Activated CD8-positive, alpha-beta memory T cell treated with anti-CD3 and anti-CD28 coated beads for 1 hour (primary cell): Measurements from ENCODE around the gene C16orf96.
A peak's percentile ranks its signal among the peaks of the same experiment; 100 is the strongest.

Experiments
- DNase-seq, 2 donors: peaks; one replicate each; pipeline ENCODE4 v3.0.0-alpha.2; 2020; ENCODE audit warnings: low read depth in 1 of 2; ENCODE audit errors: extremely low read depth in 1 of 2

The C16orf96 gene

GRCh38 chr16:4615384-4616046, 59.4 kb downstream of the C16orf96 start:
- DNase-seq: no peak

GRCh38 chr16:4616047-4616811, 60.1 kb downstream of the C16orf96 start:
- DNase-seq: peak; percentile 97 to 98

GRCh38 chr16:4617880-4618279, 61.7 kb downstream of the C16orf96 start:
- DNase-seq: no peak

DNA sequence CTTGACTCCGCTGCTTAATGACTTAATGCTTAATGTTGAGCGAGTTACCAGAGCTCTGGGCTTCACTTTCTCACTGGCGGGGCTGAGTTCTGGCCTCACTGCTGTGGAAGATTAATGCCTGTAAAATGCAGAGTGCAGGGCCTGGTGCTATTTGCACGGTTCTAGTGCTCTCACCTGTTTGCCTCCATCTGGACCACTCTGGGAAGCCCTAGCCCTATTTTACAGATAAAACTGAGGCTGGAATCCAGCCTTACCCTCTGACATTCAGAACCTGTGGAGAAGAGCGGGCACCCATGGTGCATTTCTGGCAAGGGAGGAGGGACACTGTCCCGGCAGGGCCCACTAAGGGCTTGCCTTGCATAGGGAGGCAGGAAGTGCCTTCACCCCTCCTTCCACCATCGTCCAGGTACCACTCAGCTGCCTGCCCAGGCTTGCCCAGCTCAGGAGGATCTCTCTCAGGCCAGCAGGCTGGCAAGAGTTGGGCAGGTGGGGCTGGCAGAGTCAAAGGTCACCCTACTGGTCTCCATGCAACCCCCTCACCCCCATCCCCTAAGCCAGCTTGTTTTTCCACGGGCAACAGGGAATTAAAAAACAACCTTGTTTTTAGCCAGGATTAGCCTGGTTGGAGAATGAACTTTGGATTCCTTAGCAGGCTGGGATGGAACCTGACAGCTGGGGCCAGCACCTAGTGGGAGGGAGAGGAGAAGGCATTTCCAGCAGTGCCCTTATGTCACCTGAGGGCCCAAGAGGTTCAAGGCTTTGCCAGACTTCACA, 62.7 kb downstream of the C16orf96 start:
- DNase-seq: no peak

DNA sequence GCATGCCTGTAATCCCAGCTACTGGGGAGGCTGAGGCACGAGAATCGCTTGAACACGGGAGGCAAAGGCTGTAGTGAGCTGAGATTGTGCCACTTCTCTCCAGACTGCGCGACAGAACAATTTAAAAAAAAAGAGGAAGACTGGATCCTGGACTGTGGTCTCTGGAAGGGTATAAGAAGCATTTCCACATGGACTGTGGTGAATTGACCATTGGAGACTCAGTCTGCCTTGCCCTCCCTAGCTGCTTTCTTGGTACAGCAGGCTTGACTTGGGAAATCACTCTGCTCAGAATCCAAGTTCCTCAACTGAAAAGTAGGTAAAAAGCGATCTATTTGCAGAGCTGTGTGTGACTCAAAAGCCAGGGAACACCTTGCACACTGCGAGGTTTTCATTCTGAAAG, 67.5 kb downstream of the C16orf96 start:
- no peak for DNase-seq

DNA sequence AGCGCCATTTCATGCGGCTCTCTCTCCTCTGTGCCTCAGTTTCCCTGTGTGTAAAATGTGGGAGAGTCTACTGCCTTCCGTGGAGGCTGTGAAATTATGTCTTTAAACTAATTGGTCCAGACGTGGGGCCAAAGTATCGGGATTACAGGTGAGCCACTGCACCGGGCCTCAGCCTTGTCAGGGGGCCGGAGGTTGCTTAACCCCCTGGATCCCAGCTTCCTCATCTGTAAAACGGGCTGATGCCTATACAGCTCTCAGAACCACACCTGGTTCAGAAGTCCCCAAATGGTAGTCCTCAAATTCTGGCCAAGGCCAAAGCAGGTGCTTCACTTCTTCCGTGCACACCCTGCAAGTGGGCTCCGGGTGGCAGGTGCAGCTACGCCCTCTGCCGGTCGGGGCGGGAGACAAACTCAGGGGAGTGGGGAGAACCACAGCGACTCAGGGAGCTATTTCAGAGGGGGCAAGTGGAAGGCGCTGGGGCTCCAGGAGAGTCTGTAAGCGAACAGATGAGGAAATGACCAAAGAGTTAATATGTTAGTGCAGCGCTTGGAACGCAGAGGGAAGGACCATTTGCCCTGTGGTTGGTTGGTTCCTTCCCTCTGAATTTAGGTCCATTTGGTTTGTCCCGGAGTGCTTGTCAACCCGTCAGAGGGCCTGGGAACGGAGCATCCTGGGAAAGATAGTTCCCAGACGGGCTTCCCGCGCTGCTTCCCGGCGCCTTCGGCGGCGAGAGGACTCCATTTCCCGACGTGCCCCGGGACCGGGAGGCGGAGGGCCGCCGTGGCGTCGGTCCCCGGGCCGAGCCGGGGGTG, 68.1 kb downstream of the C16orf96 start, which contains the start of gene MGRN1:
Gene MGRN1, plus strand, starts transcription at position 812 of the 812 bp plus-strand sequence. CDS start 135 bp downstream, outside the sequence.
- DNase-seq: peak; percentile 78 to 82

GRCh38 chr16:4624827-4625559, 68.9 kb downstream of the C16orf96 start:
- DNase-seq: peak; percentile 21 to 50

DNA sequence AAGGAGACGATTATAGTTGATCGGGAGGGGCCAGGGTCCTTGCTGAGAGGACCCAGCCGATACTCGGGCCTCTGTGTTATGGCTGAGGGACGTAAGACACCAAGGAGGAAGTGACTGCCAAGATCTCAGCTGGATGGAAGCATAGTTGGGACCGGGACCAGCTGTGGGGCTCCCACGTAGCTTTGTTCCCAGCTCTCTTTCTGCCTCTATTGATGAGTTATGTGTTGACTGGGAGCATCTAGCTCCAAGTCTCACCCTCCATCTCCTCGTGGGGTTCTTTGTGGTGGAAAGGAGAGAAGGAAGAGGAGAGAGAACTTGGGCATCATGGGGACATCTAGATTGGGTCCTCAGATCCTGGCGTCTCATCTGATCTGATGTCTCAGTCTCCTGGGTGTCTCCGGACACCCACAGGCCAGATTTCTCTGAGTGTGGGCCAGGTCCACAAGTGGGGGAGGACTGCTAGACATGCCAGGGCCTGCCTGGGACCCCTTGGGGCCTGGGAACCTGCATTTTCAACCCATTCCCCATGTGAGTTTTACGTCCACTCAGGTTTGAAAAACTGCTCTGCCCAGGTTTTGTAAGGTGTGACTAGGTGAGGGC, 69.5 kb downstream of the C16orf96 start:
- no peak for DNase-seq

- DNase-seq: no peak
These were observed 70.3 kb downstream of the C16orf96 start for GRCh38 chr16:4626396-4626795.

DNA sequence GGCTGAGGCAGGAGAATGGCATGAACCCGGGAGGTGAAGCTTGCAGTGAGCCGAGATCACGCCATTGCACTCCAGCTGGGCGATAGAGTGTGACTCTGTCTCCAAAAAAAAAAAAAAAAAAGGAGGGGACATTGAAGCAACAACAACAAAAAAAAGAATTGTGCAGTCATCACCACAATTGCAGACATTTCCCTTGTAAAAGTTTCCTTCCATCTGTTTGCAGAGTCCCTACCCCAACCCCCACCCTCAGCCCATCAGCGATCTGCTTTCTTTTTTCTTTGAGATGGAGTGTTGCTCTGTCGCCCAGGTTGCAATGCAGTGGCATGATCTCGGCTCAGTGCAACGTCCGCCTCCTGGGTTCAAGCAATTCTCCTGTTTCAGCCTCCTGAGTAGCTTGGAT, 72.1 kb downstream of the C16orf96 start:
- DNase-seq: no peak

GRCh38 chr16:4631444-4631843, 75.3 kb downstream of the C16orf96 start:
- no peak for DNase-seq

DNA sequence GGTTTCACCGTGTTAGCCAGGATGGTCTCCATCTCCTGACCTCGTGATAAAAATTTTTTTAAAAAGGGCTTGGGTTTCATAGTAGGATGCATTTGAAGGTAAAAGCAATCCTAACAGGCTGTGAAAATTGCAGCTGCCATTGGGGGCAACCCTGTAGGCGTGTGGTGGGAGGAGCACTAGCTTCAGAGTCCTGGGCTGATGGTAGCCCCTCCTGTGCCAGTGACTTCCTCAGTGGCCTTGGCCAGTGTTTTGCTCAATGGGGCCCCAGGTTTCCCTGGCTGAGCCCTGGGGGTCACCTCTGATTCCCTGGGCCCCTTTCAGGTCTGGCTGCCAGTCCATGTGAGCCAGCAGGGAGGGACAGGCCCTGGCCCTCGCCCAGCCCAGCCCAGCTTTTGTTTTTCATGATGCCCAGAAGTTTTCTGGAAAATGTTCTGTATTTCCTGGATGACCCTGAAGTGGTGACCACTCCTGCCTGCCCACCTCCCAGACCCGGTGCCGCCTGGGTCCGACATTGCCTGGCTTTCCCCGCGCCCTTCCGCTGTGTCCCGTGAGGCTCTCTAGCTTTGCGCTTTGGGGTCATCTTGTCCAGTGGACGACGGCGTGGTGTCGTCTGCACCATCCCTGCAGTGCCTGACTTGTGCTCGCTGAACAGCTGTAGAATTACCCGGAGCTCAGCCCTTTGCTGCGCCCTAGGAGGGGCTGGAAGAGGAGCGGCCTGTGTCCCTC, 77.9 kb downstream of the C16orf96 start:
- DNase-seq: no peak

- DNase-seq: no peak
These were observed 78.6 kb downstream of the C16orf96 start for GRCh38 chr16:4634768-4635167.

DNA sequence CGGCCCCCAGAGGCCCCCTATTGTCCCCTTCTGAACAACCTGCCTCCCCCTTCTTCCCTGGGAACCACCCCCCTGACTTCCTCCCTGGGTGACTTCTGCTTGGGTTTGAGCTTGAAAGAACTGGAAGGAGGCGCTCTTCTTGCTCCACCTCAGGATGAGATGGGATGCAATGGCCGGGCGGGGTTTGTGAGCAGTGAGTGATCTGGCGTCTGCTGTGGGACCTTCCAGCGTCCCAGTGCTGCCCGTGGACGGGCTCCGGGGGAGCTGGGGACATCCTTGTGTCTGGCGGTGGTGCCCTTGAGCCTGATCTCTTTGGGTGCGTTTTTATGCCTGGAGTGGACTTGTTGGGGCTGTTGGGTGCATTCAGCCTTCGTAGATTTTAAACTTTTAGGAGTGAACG, 80.1 kb downstream of the C16orf96 start:
- DNase-seq: no peak

GRCh38 chr16:4637501-4638166, 81.5 kb downstream of the C16orf96 start:
- no peak for DNase-seq

GRCh38 chr16:4639899-4640509, 83.9 kb downstream of the C16orf96 start:
- no peak for DNase-seq

DNA sequence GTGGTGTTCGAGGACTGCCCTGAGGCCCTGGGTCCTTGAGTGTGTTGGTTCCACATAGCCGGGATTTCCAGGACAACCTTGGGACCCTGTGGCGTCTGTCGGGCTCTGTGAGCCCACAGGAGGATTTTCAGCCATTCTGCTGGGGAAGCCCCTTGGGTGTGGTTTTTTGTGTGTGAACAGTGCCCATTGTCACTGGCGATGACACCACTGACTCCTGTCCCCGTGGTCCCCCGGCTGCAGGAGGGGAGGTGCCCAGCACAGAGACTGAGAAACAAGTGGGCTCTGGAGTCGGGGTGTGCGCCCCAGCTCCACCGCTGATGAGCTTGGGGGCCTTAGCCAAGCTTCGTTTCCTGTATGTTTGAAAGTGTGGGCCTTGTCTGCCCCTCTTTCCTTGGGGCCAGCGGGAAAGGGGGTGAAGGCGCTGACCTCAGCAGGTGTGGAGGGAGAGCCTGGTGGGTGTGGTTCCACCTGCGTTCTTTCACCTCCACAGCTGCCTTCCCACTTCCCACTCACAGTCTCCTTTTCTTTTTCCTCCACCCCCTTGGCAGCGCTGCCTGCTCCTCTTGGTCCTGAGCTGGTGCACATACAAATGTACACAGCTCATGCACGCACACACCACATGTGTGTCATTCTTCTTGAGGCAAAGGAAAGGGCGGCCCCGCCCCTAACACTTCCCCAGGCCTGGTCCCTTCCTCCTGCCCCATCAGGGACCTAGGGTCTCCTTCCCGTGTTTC, 84.6 kb downstream of the C16orf96 start:
- DNase-seq: no peak
